Measurements from ENCODE around the gene GABPB1.

The GABPB1 gene

GRCh38 chr15:50344006-50344464 is 11.0 kb downstream of the GABPB1 start:
- TF ChIP-seq, protein P1, sequence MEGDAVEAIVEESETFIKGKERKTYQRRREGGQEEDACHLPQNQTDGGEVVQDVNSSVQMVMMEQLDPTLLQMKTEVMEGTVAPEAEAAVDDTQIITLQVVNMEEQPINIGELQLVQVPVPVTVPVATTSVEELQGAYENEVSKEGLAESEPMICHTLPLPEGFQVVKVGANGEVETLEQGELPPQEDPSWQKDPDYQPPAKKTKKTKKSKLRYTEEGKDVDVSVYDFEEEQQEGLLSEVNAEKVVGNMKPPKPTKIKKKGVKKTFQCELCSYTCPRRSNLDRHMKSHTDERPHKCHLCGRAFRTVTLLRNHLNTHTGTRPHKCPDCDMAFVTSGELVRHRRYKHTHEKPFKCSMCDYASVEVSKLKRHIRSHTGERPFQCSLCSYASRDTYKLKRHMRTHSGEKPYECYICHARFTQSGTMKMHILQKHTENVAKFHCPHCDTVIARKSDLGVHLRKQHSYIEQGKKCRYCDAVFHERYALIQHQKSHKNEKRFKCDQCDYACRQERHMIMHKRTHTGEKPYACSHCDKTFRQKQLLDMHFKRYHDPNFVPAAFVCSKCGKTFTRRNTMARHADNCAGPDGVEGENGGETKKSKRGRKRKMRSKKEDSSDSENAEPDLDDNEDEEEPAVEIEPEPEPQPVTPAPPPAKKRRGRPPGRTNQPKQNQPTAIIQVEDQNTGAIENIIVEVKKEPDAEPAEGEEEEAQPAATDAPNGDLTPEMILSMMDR (IDR thresholded peaks at IDR 0.05; ENCODE audit: low read depth, low read length, missing control alignments) = no peak
- no peak overlapping the region for H3K4me3 ChIP-seq (replicated peaks; ENCODE audit: low read depth, low read length)
- DNase-seq (ENCODE audit: extremely low read depth, low read depth) = no peak

DNA sequence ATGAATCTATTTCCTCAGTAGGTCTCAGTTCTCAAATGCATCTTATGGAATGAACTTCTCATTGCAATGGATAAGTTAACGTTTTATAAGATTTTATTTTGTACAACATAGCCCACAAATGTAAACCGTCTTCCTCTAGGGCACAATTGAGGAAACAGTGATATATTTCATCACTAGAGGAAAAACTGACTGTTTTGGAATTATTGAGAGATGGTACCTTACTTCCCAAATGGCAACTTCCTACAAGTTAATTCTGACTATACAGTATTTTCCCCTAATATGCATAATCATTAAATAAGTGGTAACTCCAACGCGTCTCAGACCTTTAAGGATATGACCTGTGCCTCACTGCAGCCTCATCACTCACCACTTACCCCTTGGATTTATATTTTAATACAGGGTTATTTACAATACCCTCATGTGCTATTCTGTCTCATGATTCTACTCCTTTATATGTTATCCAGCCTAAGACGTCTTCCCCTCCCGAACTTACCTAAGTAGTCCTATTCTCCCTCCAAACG is 13.3 kb downstream of the GABPB1 start:
- TF ChIP-seq, protein P1 (IDR thresholded peaks at IDR 0.05; ENCODE audit: low read depth, low read length, missing control alignments) = no peak
- H3K4me3 ChIP-seq (replicated peaks; ENCODE audit: low read depth, low read length) = no peak overlapping the region

GRCh38 chr15:50340416-50340815 is 14.6 kb downstream of the GABPB1 start:
- DNase-seq (ENCODE audit: extremely low read depth, low read depth) = no peak
- H3K4me3 ChIP-seq (replicated peaks; ENCODE audit: low read depth, low read length) = no peak overlapping the region
- TF ChIP-seq, protein P1 (IDR thresholded peaks at IDR 0.05; ENCODE audit: low read depth, low read length, missing control alignments) = no peak

More for the DNA sequence above, 13.3 kb downstream of the GABPB1 start:
- no peak for DNase-seq (ENCODE audit: extremely low read depth, low read depth)

DNA sequence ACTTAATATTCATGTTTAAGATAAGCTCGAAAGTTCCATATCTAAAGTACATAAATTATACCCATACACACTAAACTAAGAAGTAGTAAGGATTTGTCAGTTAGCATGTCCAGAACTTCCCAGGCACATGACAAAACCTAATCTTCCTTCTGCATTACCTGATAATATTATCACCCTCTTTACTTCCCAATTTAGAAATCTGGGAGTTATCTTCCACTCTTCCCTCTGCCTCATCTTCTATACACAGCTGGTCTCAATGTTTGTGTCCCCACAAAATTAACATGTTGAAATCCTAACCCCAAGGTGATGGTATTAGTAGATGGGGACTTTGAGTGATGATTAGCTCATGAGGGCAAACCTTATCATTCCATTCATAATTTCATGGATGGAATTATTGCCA is 15.3 kb downstream of the GABPB1 start:
- TF ChIP-seq, protein P1 (IDR thresholded peaks at IDR 0.05; ENCODE audit: low read depth, low read length, missing control alignments) = no peak
- no peak overlapping the region for H3K4me3 ChIP-seq (replicated peaks; ENCODE audit: low read depth, low read length)
- no peak for DNase-seq (ENCODE audit: extremely low read depth, low read depth)

DNA sequence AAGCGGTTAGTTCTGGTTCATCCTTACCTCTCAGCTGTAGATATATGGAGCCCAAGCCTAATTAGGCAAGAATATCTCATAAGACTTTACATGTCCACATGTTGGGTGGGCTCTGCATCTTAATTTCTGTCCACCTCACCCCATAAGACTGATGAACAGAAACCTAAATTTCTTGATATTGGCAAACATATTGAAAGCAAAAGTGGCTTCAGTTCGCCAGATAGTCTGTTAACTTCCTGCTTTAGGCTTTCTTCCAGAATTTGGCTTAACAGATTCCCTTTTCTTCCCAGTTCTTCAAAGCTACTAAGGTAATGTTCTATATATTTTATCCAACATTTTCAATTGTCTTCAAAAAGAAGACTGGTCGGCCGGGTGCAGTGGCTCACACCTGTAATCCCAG is 19.7 kb downstream of the GABPB1 start:
- TF ChIP-seq, protein P1 (IDR thresholded peaks at IDR 0.05; ENCODE audit: low read depth, low read length, missing control alignments) = no peak
- no peak for DNase-seq (ENCODE audit: extremely low read depth, low read depth)
- H3K4me3 ChIP-seq (replicated peaks; ENCODE audit: low read depth, low read length) = no peak overlapping the region

GRCh38 chr15:50333229-50333628 is 21.8 kb downstream of the GABPB1 start:
- no peak for DNase-seq (ENCODE audit: extremely low read depth, low read depth)
- H3K4me3 ChIP-seq (replicated peaks; ENCODE audit: low read depth, low read length) = no peak overlapping the region
- TF ChIP-seq, protein P1 (IDR thresholded peaks at IDR 0.05; ENCODE audit: low read depth, low read length, missing control alignments) = no peak

DNA sequence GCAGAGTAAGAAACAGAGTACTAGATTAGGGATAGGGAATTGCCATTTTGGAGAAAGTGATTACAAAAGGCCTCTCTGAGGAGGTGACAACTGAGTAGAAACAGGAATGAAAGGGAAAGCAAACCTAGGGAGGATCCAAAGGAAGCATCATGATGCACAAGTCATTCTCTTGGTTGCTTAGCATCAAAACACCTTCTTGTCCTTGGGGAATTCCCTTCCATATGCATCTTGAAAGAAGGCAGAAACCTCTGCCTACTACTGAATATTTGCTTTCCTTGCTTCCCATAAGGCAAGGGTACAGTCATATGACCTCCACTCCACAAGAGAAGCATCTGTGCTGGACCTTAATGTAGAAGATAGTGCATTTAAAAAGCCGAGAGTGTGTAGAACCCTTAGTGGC is 24.1 kb downstream of the GABPB1 start:
- no peak for DNase-seq (ENCODE audit: extremely low read depth, low read depth)
- TF ChIP-seq, protein P1 (IDR thresholded peaks at IDR 0.05; ENCODE audit: low read depth, low read length, missing control alignments) = no peak
- H3K4me3 ChIP-seq (replicated peaks; ENCODE audit: low read depth, low read length) = no peak overlapping the region

Measured in HFF-Myc (cell line).